ENCODE data around the gene RNF130. TPM values are rescaled to one million over a fixed set of nuclear protein-coding genes. Genes with fewer than 3 reads are reported as not detected.

RNF130 gene
- total and polyA plus RNA-seq, 2 experiments from 2014 or later: 69.6 to 83.0 TPM

- DNase-seq (ENCODE audit: low read depth in 1 of 2, low spot score in 1 of 2): peak in 1 of 2 donors; percentile 47
- no peak for TF ChIP-seq CTCF (IDR thresholded peaks at IDR 0.05; ENCODE audit: low read depth, low read length)
- no peaks in the 10 kb centered on the region for H3K9me3 ChIP-seq (ENCODE audit: low read depth)
Observed at GRCh38 chr5:180105827-180106312, 34.3 kb upstream of the RNF130 start.

GRCh38 chr5:180104168-180104530, 32.6 kb upstream of the RNF130 start:
- H3K4me1 ChIP-seq (ENCODE audit: low read depth): no peaks in the 10 kb centered on the region
- no peak for DNase-seq (ENCODE audit: low read depth in 1 of 2, low spot score in 1 of 2)
- H3K27me3 ChIP-seq: no peaks in the 10 kb centered on the region
- H3K36me3 ChIP-seq: no peaks in the 10 kb centered on the region
- H3K27ac ChIP-seq: no peak overlapping the region
- TF ChIP-seq CTCF (IDR thresholded peaks at IDR 0.05; ENCODE audit: low read depth, low read length): no peak
- H3K4me3 ChIP-seq: no peak overlapping the region
- H3K9me3 ChIP-seq (ENCODE audit: low read depth): no peaks in the 10 kb centered on the region

More at GRCh38 chr5:180105827-180106312, 34.3 kb upstream of the RNF130 start:
- no peaks in the 10 kb centered on the region for H3K27me3 ChIP-seq
- H3K4me1 ChIP-seq (ENCODE audit: low read depth): no peaks in the 10 kb centered on the region
- H3K36me3 ChIP-seq: no peaks in the 10 kb centered on the region
- no peak overlapping the region for H3K27ac ChIP-seq
- no peak overlapping the region for H3K4me3 ChIP-seq

GRCh38 chr5:180103487-180104167, 32.1 kb upstream of the RNF130 start:
- DNase-seq (ENCODE audit: low read depth in 1 of 2, low spot score in 1 of 2): no peak
- H3K27ac ChIP-seq: no peak overlapping the region
- no peak overlapping the region for H3K4me3 ChIP-seq
- no peaks in the 10 kb centered on the region for H3K27me3 ChIP-seq
- no peaks in the 10 kb centered on the region for H3K36me3 ChIP-seq
- H3K4me1 ChIP-seq (ENCODE audit: low read depth): no peaks in the 10 kb centered on the region
- H3K9me3 ChIP-seq (ENCODE audit: low read depth): no peaks in the 10 kb centered on the region
- no peak for TF ChIP-seq CTCF (IDR thresholded peaks at IDR 0.05; ENCODE audit: low read depth, low read length)

GRCh38 chr5:180102636-180103035, 31.1 kb upstream of the RNF130 start:
- no peak for DNase-seq (ENCODE audit: low read depth in 1 of 2, low spot score in 1 of 2)
- Histone ChIP-seq H3K27ac (no peak overlapping the region), H3K27me3 (no peaks in the 10 kb centered on the region), H3K9me3 (ENCODE audit: low read depth) (no peaks in the 10 kb centered on the region), H3K4me3 (no peak overlapping the region), H3K4me1 (ENCODE audit: low read depth) (no peaks in the 10 kb centered on the region), H3K36me3 (no peaks in the 10 kb centered on the region)
- no peak for TF ChIP-seq CTCF (IDR thresholded peaks at IDR 0.05; ENCODE audit: low read depth, low read length)

GRCh38 chr5:180101451-180102105, 30.0 kb upstream of the RNF130 start:
- H3K4me1 ChIP-seq (ENCODE audit: low read depth): no peaks in the 10 kb centered on the region
- no peaks in the 10 kb centered on the region for H3K36me3 ChIP-seq
- no peaks in the 10 kb centered on the region for H3K27me3 ChIP-seq
- H3K4me3 ChIP-seq: no peak overlapping the region
- H3K9me3 ChIP-seq (ENCODE audit: low read depth): no peaks in the 10 kb centered on the region
- TF ChIP-seq CTCF (IDR thresholded peaks at IDR 0.05; ENCODE audit: low read depth, low read length): no peak
- no peak for DNase-seq (ENCODE audit: low read depth in 1 of 2, low spot score in 1 of 2)
- no peak overlapping the region for H3K27ac ChIP-seq
